ENCODE data around the gene PPIL1. TPM values are rescaled to one million over a fixed set of nuclear protein-coding genes. Genes with fewer than 3 reads are reported as not detected.

PPIL1 gene
- total and polyA plus RNA-seq, 2 of the 8 experiments (the other 6 are each of a cell fraction or from before 2014, with no cell fraction given): 83.7 to 86.5 TPM

GRCh38 chr6:36913082-36913481 lies 38.5 kb upstream of the PPIL1 start (continued):
- no peak for TF ChIP-seq NANOG (IDR thresholded peaks at IDR 0.05; ENCODE audit: insufficient read depth, low read depth, low read length, poor library complexity, severe bottlenecking)
- TF ChIP-seq POU5F1 (IDR thresholded peaks at IDR 0.05; ENCODE audit: low read depth, low read length): no peak
- no peak for TF ChIP-seq CHD7 (IDR thresholded peaks at IDR 0.05; ENCODE audit: insufficient replicate concordance, low read length)
- no peak for TF ChIP-seq TBP (IDR thresholded peaks at IDR 0.05; ENCODE audit: low read depth, low read length)
- no peak for TF ChIP-seq CTCF (IDR thresholded peaks at IDR 0.05; ENCODE audit: control extremely low read depth in 1 of 3, insufficient read depth in 1 of 3, low read depth in 1 of 3, low read length in 3 of 3)
